GM12878 (cell line): ENCODE results near the gene GPR176. TPM values are rescaled to one million over a fixed set of nuclear protein-coding genes. Genes with fewer than 3 reads are reported as not detected.

ENCODE experiments used
- ATAC-seq: fragments of 200-7000 bp; cut with Tn5 transposase; 3 replicates; pipeline ENCODE4 v1.9.1; 2020; ENCODE audit warnings: mild to moderate bottlenecking, moderate library complexity
- BruUV-seq: library from RNA; stranded (reverse); fragments of 400-500 nt; replicated peaks from 2 replicates; lab custom pipeline; 2021; lab: Mats Ljungman, UMichigan
- CTCF ChIA-PET: fragments of 300-600 bp; sonication (Branson Sonifier 250); formaldehyde crosslinking; extraction: SDS; loops from one replicate; lab custom pipeline; 2021; ENCODE audit warnings: inconsistent platforms; lab: Yijun Ruan, JAX
- POLR2A ChIA-PET: fragments of 350-600 bp; formaldehyde crosslinking; extraction: SDS; loops from one replicate; lab custom pipeline; 2021; ENCODE audit warnings: inconsistent platforms; lab: Charles Lee
- RAD21 ChIA-PET: fragments of 300-600 bp; sonication (Branson Sonifier 250); formaldehyde crosslinking; loops from one replicate; lab custom pipeline; 2023; ENCODE audit warnings: antibody characterized with exemption; ENCODE audit not compliant: unreplicated experiment; lab: Charles Lee
- SMC1A ChIA-PET: fragments of 300-600 bp; sonication (Branson Sonifier 250); formaldehyde crosslinking; loops from one replicate; lab custom pipeline; 2023; ENCODE audit not compliant: unreplicated experiment, uncharacterized antibody; lab: Charles Lee
- DNase-seq: peaks from one replicate; pipeline ENCODE4 v3.0.0-alpha.2; 2011; ENCODE audit warnings: low read depth, low spot score
- FAIRE-seq: peaks from 3 replicates; lab custom pipeline; 2011; peaks lifted over from hg19 to GRCh38; lab: Jason Lieb, UNC
- H2AFZ ChIP-seq: 2 replicates; pipeline ENCODE4 v1.6.0; 2011; ENCODE audit warnings: low read depth, low read length, control low read depth; ENCODE audit not compliant: control insufficient read depth
- H3K27ac ChIP-seq: 2 replicates; pipeline ENCODE4 v1.5.1; 2011; ENCODE audit warnings: control low read depth; ENCODE audit not compliant: control insufficient read depth, insufficient read depth
- H3K27me3 ChIP-seq, 2 experiments: replicated peaks in 1 of 2; 2 replicates each; pipeline versions ENCODE4 v1.6.0 to v1.6.1; 2011; ENCODE audit warnings: low read length in 1 of 2; ENCODE audit not compliant: control insufficient read depth in 2 of 2, insufficient read depth in 2 of 2
- H3K36me3 ChIP-seq, 2 experiments: 2 replicates each; pipeline ENCODE4 v1.5.1; 2011; ENCODE audit warnings: low read length in 1 of 2; ENCODE audit not compliant: control insufficient read depth in 2 of 2, insufficient read depth in 2 of 2
- H3K4me1 ChIP-seq: 2 replicates; pipeline ENCODE4 v1.6.1; 2011; ENCODE audit warnings: mild to moderate bottlenecking, low read length, moderate library complexity, mixed read lengths; ENCODE audit not compliant: control insufficient read depth, insufficient read depth
- H3K4me2 ChIP-seq: 2 replicates; pipeline ENCODE4 v1.6.0; 2011; ENCODE audit warnings: control low read depth; ENCODE audit not compliant: control insufficient read depth, insufficient read depth
- H3K4me3 ChIP-seq: fragments of 200-600 bp; sonication (generic); 2 replicates; pipeline ENCODE4 v1.5.1; 2016
- H3K79me2 ChIP-seq: 2 replicates; pipeline ENCODE4 v1.6.0; 2011; ENCODE audit warnings: low read length; ENCODE audit not compliant: control insufficient read depth, insufficient read depth
- H3K9ac ChIP-seq: 2 replicates; pipeline ENCODE4 v1.8.0; 2011; ENCODE audit warnings: low read length, control low read depth, mixed read lengths; ENCODE audit not compliant: control insufficient read depth, insufficient read depth
- H3K9me3 ChIP-seq: replicated peaks from 3 replicates; pipeline ENCODE4 v1.5.1; 2011; ENCODE audit warnings: mild to moderate bottlenecking, low read length; ENCODE audit not compliant: control insufficient read depth, insufficient read depth
- H4K20me1 ChIP-seq: 2 replicates; pipeline ENCODE4 v1.6.0; 2011; ENCODE audit not compliant: control insufficient read depth, insufficient read depth
- ESRRA ChIP-seq: IDR thresholded peaks from 2 replicates; pipeline ENCODE4 v1.6.1; 2012; ENCODE audit warnings: mild to moderate bottlenecking, low read length, improper control_type of control experiment
- HCFC1 ChIP-seq: fragments of 150-350 bp; IDR thresholded peaks from 2 replicates; pipeline ENCODE4 v1.6.1; 2014; ENCODE audit warnings: low read length
- IRF3 ChIP-seq: fragments of 450-650 bp; IDR thresholded peaks from 2 replicates; pipeline ENCODE4 v1.6.1; 2014; ENCODE audit warnings: mild to moderate bottlenecking
- KDM1A ChIP-seq: fragments of 200-600 bp; sonication (generic); IDR thresholded peaks from 2 replicates; pipeline ENCODE4 v1.6.1; 2016; ENCODE audit warnings: borderline replicate concordance
- LARP7 ChIP-seq: fragments of 450-650 bp; IDR thresholded peaks from 2 replicates; pipeline ENCODE4 v1.6.1; 2017; ENCODE audit warnings: mild to moderate bottlenecking
- MYC ChIP-seq: IDR thresholded peaks from 2 replicates; pipeline ENCODE4 v1.6.1; 2011; ENCODE audit warnings: mild to moderate bottlenecking, low read length, moderate library complexity, inconsistent platforms; ENCODE audit not compliant: insufficient read depth, insufficient replicate concordance, insufficient read length, severe bottlenecking
- RBBP5 ChIP-seq: fragments of 200-600 bp; sonication (generic); conservative IDR thresholded peaks from 2 replicates; pipeline ENCODE4 v1.6.1; 2016
- SIX5 ChIP-seq: IDR thresholded peaks from 2 replicates; pipeline ENCODE4 v1.6.1; 2011; ENCODE audit warnings: mild to moderate bottlenecking, low read depth, low read length, moderate library complexity; ENCODE audit not compliant: severe bottlenecking
- SREBF1 ChIP-seq: IDR thresholded peaks from 2 replicates; pipeline ENCODE4 v1.6.1; 2012; ENCODE audit warnings: mild to moderate bottlenecking, low read length
- TCF3 ChIP-seq: IDR thresholded peaks from 2 replicates; pipeline ENCODE4 v1.6.1; 2012; ENCODE audit warnings: low read depth, mild to moderate bottlenecking, low read length, borderline replicate concordance; ENCODE audit not compliant: insufficient read depth
- ZBTB4 ChIP-seq: fragments of 450-650 bp; formaldehyde crosslinking; IDR thresholded peaks from 2 replicates; pipeline ENCODE4 v1.4.0; 2022; ENCODE audit warnings: mild to moderate bottlenecking, moderate library complexity
- ZNF384 ChIP-seq: IDR thresholded peaks from 2 replicates; pipeline ENCODE4 v1.6.1; 2012; ENCODE audit warnings: low read depth, mild to moderate bottlenecking, low read length, improper control_type of control experiment, borderline replicate concordance
- WGBS: methylation state at CpG from one replicate; pipeline ENCODE4 v1.1.6; 2016; ENCODE audit warnings: low lambda C conversion rate; ENCODE audit not compliant: insufficient replicate concordance, insufficient coverage; ENCODE audit errors: missing lambda C conversion rate; 5-methylcytosine and 5-hydroxymethylcytosine counted together
- in situ Hi-C: fragments of 300-500 bp; cut with MboI; formaldehyde crosslinking; loops from 9 replicates; pipeline ENCODE4 v1.14.3; 2018; ENCODE audit warnings: mixed read lengths
- intact Hi-C: fragments of 100-400 bp; cut with micrococcal nuclease; formaldehyde crosslinking; loops from one replicate; pipeline ENCODE4 v1.14.2; 2022; ENCODE audit not compliant: unreplicated experiment
- polyA plus RNA-seq, 11 experiments: library from polyadenylated mRNA; depleted of rRNA in 4 of 11; unstranded in 6 of 11; stranded (reverse) in 5 of 11; fragments of >200 nt; fragmentation: Nextera tagmentation in 4 of 11; fragmentation: Illumina TruSeq in 1 of 11; extraction: Ambion mirVana in 4 of 11; extraction: Trizol in 1 of 11; gene quantifications; 1 replicate in 1 of 11; 2 replicates in 10 of 11; pipeline versions ENCODE4 v1.2.1 to v1.2.3, GENCODE V29; 2011 to 2016; ENCODE audit warnings: inconsistent platforms in 2 of 11, missing spikeins in 2 of 11, low read depth in 1 of 11
- total RNA-seq, 4 experiments: library from RNA; depleted of rRNA in 3 of 4; stranded (reverse); fragments of >200 nt in 3 of 4; fragmentation: Illumina TruSeq in 1 of 4; extraction: Trizol in 1 of 4; gene quantifications; 2 replicates each; pipeline versions ENCODE4 v1.2.1 to v1.2.3, GENCODE V29; 2013 to 2021

The GPR176 gene
- total and polyA plus RNA-seq, 10 of the 15 experiments (the other 5 are each of a cell fraction or from before 2014, with no cell fraction given) = 0.02 to 0.33 (median 0.16) TPM; not detected in 4

GRCh38 chr15:39834256-39834655, 85.8 kb downstream of the GPR176 start:
- SMC1A ChIA-PET = interaction anchor here (0.7 to 1.4 kb wide), 3 partner anchors 15 to 24 kb away, joined by 3 to 4 read pairs (median 4); no protein-coding TSS in a partner anchor
- Histone ChIP-seq H3K4me1 (no peaks in the 10 kb centered on the region), H3K36me3 (no peaks in the 10 kb centered on the region), H3K9me3 (no peaks in the 10 kb centered on the region), H2AFZ (no peak overlapping the region), H3K27ac (no peak overlapping the region), H3K4me2 (no peak overlapping the region), H3K27me3 (0 out of 4 replicates have a peak, but pooled peaks cover 0 to 2% of the 10 kb centered on the region in 2 experiments), H3K4me3 (no peak overlapping the region), H3K9ac (no peak overlapping the region), H3K79me2 (no peaks in the 10 kb centered on the region), H4K20me1 (no peaks in the 10 kb centered on the region)
- POLR2A ChIA-PET = no interaction called here
- CTCF ChIA-PET = interaction anchor here (1.3 kb wide), 1 partner anchor 78 kb away, joined by 4 read pairs; no protein-coding TSS in a partner anchor
- in situ Hi-C loops = no loop called here
- TF ChIP-seq RBBP5 (no peak), MYC (no peak), TCF3 (no peak), KDM1A (no peak), LARP7 (no peak)
- RAD21 ChIA-PET = no interaction called here
- intact Hi-C loops = no loop called here
- FAIRE-seq = no peak
- DNase-seq = no peak
- no peak for ATAC-seq
- BruUV-seq = no TSS peak

GRCh38 chr15:39833515-39833981, 86.5 kb downstream of the GPR176 start:
- H2AFZ ChIP-seq = no peak overlapping the region
- H3K9me3 ChIP-seq = no peaks in the 10 kb centered on the region
- H3K27ac ChIP-seq = no peak overlapping the region
- H3K4me2 ChIP-seq = no peak overlapping the region
- in situ Hi-C loops (no loop called here), intact Hi-C loops (no loop called here)
- H3K4me3 ChIP-seq = no peak overlapping the region
- ATAC-seq = no peak
- peaks cover 2% of the 10 kb centered on the region in 2 experiments; a peak in 2 of 4 replicates for H3K27me3 ChIP-seq
- RAD21 ChIA-PET = no interaction called here
- DNase-seq = no peak
- POLR2A ChIA-PET = no interaction called here
- SMC1A ChIA-PET = interaction anchor here (0.7 kb wide), 1 partner anchor 25 kb away, joined by 3 read pairs; no protein-coding TSS in a partner anchor
- H4K20me1 ChIP-seq = no peaks in the 10 kb centered on the region
- no peak for FAIRE-seq
- CTCF ChIA-PET = no interaction called here
- H3K4me1 ChIP-seq = no peaks in the 10 kb centered on the region
- no peak overlapping the region for H3K9ac ChIP-seq
- no TSS peak for BruUV-seq
- no peaks in the 10 kb centered on the region for H3K36me3 ChIP-seq
- WGBS = 86% methylated on average over 3 of the region's 3 CpGs
- no peaks in the 10 kb centered on the region for H3K79me2 ChIP-seq
- TF ChIP-seq SREBF1 (no peak), ZNF384 (no peak), ZBTB4 (no peak), TCF3 (no peak), ESRRA (no peak), SIX5 (no peak), KDM1A (no peak), IRF3 (no peak), HCFC1 (no peak)
